SKM-1 (cell line): Measurements from ENCODE around the gene FLNB.

Experiments used
- DNase-seq: peaks from one replicate; lab custom pipeline; 2025; ENCODE audit not compliant: unreplicated experiment; lab: John Stamatoyannopoulos, UW

The FLNB gene

GRCh38 chr3:58102390-58102750 is 94.1 kb downstream of the FLNB start:
- no peak for DNase-seq

GRCh38 chr3:58102976-58103451 is 94.8 kb downstream of the FLNB start:
- DNase-seq = no peak

- no peak for DNase-seq
Measured at GRCh38 chr3:58104151-58104550, 95.9 kb downstream of the FLNB start.

GRCh38 chr3:58104712-58105111 is 96.5 kb downstream of the FLNB start:
- DNase-seq = no peak

- DNase-seq = no peak
Measured at GRCh38 chr3:58105196-58105595, 97.0 kb downstream of the FLNB start.

- no peak for DNase-seq
Measured at GRCh38 chr3:58106061-58106460, 97.8 kb downstream of the FLNB start.

- DNase-seq = no peak
Measured at GRCh38 chr3:58106640-58107039, 98.4 kb downstream of the FLNB start.

- no peak for DNase-seq
Measured at GRCh38 chr3:58107597-58107996, 99.4 kb downstream of the FLNB start.

- DNase-seq = no peak
Measured at GRCh38 chr3:58109752-58110151, 101.5 kb downstream of the FLNB start.

- DNase-seq = no peak
Measured at GRCh38 chr3:58111513-58112184, 103.4 kb downstream of the FLNB start.

- no peak for DNase-seq
Measured at GRCh38 chr3:58112185-58112535, 103.9 kb downstream of the FLNB start.

GRCh38 chr3:58115175-58115574 is 107.0 kb downstream of the FLNB start:
- no peak for DNase-seq

- DNase-seq = no peak
Measured at GRCh38 chr3:58116161-58116955, 108.1 kb downstream of the FLNB start.

GRCh38 chr3:58116985-58117384 is 108.8 kb downstream of the FLNB start:
- no peak for DNase-seq

GRCh38 chr3:58117561-58118181 is 109.4 kb downstream of the FLNB start:
- DNase-seq = no peak

- no peak for DNase-seq
Measured at GRCh38 chr3:58119186-58119585, 111.0 kb downstream of the FLNB start.

- DNase-seq = no peak
Measured at GRCh38 chr3:58120075-58120812, 112.0 kb downstream of the FLNB start.

GRCh38 chr3:58121183-58121582 is 113.0 kb downstream of the FLNB start:
- DNase-seq = no peak

- no peak for DNase-seq
Measured at GRCh38 chr3:58122936-58123700, 114.9 kb downstream of the FLNB start.

GRCh38 chr3:58124387-58124786 is 116.2 kb downstream of the FLNB start:
- DNase-seq = no peak
